B cell (primary cell): ENCODE data around the gene MAPRE2. TPM values are rescaled to one million over a fixed set of nuclear protein-coding genes. Genes with fewer than 3 reads are reported as not detected.
A peak's percentile ranks its signal among the peaks of the same experiment; 100 is the strongest.

Source experiments
- ATAC-seq: fragments of 200-7000 bp; cut with Tn5 transposase; one replicate; pipeline ENCODE4 v1.10.0; 2021; ENCODE audit warnings: low read depth, mild to moderate bottlenecking, moderate number of reproducible peaks, moderate library complexity
- CTCF ChIA-PET: fragments of 350-600 bp; sonication (Branson Sonifier 250); formaldehyde crosslinking; loops from one replicate; lab custom pipeline; 2021; ENCODE audit warnings: antibody characterized with exemption, inconsistent platforms; lab: Charles Lee
- POLR2A ChIA-PET: fragments of 350-600 bp; sonication (Branson Sonifier 250); formaldehyde crosslinking; loops from one replicate; lab custom pipeline; 2021; ENCODE audit warnings: antibody characterized with exemption; lab: Charles Lee
- DNase-seq: peaks from one replicate; pipeline ENCODE4 v3.0.0; 2013
- H2AFZ ChIP-seq: 2 replicates; pipeline ENCODE4 v1.6.1; 2012; ENCODE audit warnings: mild to moderate bottlenecking, low read depth, low read length; ENCODE audit not compliant: insufficient read depth, poor library complexity, severe bottlenecking
- H3K27ac ChIP-seq, 2 donors: 1 replicate in 1 of 2; 2 replicates in 1 of 2; pipeline ENCODE4 v1.5.1; 2012 to 2013; ENCODE audit warnings: low read length in 2 of 2, mild to moderate bottlenecking in 2 of 2, moderate library complexity in 1 of 2
- H3K27me3 ChIP-seq, 4 experiments: fragments of 200-600 bp in 1 of 4; sonication (generic) in 1 of 4; replicated peaks in 1 of 4; 1 replicate in 2 of 4; 2 replicates in 2 of 4; pipeline versions ENCODE4 v1.6.1 to v1.7.0; 2013 to 2016; ENCODE audit warnings: low read length in 3 of 4, mild to moderate bottlenecking in 2 of 4, mixed read lengths in 1 of 4, moderate library complexity in 1 of 4; ENCODE audit not compliant: insufficient read depth in 4 of 4, control insufficient read depth in 3 of 4; ENCODE audit errors: control extremely low read depth in 1 of 4
- H3K36me3 ChIP-seq, 2 experiments: replicated peaks in 1 of 2; 1 replicate in 1 of 2; 2 replicates in 1 of 2; pipeline versions ENCODE4 v1.6.1 to v1.7.1; 2013; ENCODE audit warnings: low read length in 1 of 2; ENCODE audit not compliant: insufficient read depth in 2 of 2, control insufficient read depth in 1 of 2; ENCODE audit errors: control extremely low read depth in 1 of 2, extremely low read depth in 1 of 2
- H3K4me1 ChIP-seq, 2 donors: fragments of 200-600 bp in 1 of 2; sonication (generic) in 1 of 2; 1 replicate in 1 of 2; 2 replicates in 1 of 2; pipeline versions ENCODE4 v1.5.1 to v1.6.1; 2013 to 2017; ENCODE audit warnings: low read length in 2 of 2; ENCODE audit not compliant: control insufficient read depth in 2 of 2, insufficient read depth in 2 of 2
- H3K4me2 ChIP-seq: replicated peaks from 2 replicates; pipeline ENCODE3; 2012; ENCODE audit warnings: mild to moderate bottlenecking, low read depth, low read length; ENCODE audit not compliant: poor library complexity, severe bottlenecking
- H3K4me3 ChIP-seq, 5 experiments: fragments of 200-600 bp in 1 of 5; sonication (generic) in 1 of 5; 1 replicate in 3 of 5; 2 replicates in 2 of 5; pipeline versions ENCODE4 v1.5.1 to v1.7.0; 2011 to 2016; ENCODE audit warnings: low read length in 4 of 5, mild to moderate bottlenecking in 4 of 5, low read depth in 2 of 5, control low read depth in 1 of 5, moderate library complexity in 1 of 5; ENCODE audit not compliant: insufficient read depth in 1 of 5; ENCODE audit errors: control extremely low read depth in 1 of 5, extremely low read depth in 1 of 5
- H3K79me2 ChIP-seq: fragments of 200-600 bp; sonication (generic); one replicate; pipeline ENCODE4 v1.6.0; 2016; ENCODE audit warnings: low read length; ENCODE audit not compliant: control insufficient read depth, insufficient read depth
- H3K9ac ChIP-seq: fragments of 200-600 bp; sonication (generic); 2 replicates; pipeline ENCODE4 v1.6.1; 2017; ENCODE audit warnings: mild to moderate bottlenecking, low read length, moderate library complexity
- H3K9me3 ChIP-seq, 3 donors: one replicate each; pipeline versions ENCODE4 v1.6.1 to v1.7.1; 2013; ENCODE audit warnings: low read length in 2 of 3; ENCODE audit not compliant: control insufficient read depth in 2 of 3, insufficient read depth in 1 of 3; ENCODE audit errors: control extremely low read depth in 1 of 3
- H4K20me1 ChIP-seq: 2 replicates; pipeline ENCODE4 v1.6.0; 2012; ENCODE audit warnings: mild to moderate bottlenecking, low read length; ENCODE audit not compliant: insufficient read depth, control insufficient read depth, poor library complexity, severe bottlenecking
- H3K27ac Mint-ChIP-seq: one replicate; pipeline ENCODE4 v1.8.0; 2021; ENCODE audit warnings: mixed read lengths
- H3K27me3 Mint-ChIP-seq: one replicate; pipeline ENCODE4 v1.8.0; 2021; ENCODE audit warnings: mixed read lengths
- H3K4me1 Mint-ChIP-seq: one replicate; pipeline ENCODE4 v1.8.0; 2021; ENCODE audit warnings: mixed read lengths
- H3K4me3 Mint-ChIP-seq: one replicate; pipeline ENCODE4 v1.8.0; 2021; ENCODE audit warnings: mixed read lengths
- H3K9me3 Mint-ChIP-seq: one replicate; pipeline ENCODE4 v1.8.0; 2022; ENCODE audit warnings: mixed read lengths; ENCODE audit not compliant: insufficient read depth
- CTCF ChIP-seq: fragments of 200-600 bp; IDR thresholded peaks from one replicate; pipeline ENCODE4 v1.8.0; 2022; ENCODE audit warnings: antibody characterized with exemption, mild to moderate bottlenecking
- EZH2 ChIP-seq: IDR thresholded peaks from 2 replicates; pipeline ENCODE4 v1.6.1; 2012; ENCODE audit warnings: borderline replicate concordance, low read depth, mild to moderate bottlenecking, moderate library complexity, low read length; ENCODE audit not compliant: insufficient read depth, poor library complexity, severe bottlenecking
- WGBS: methylation state at CpG from one replicate; pipeline ENCODE4 v1.1.5; 2013; ENCODE audit warnings: missing lambda C conversion rate; ENCODE audit not compliant: insufficient coverage; 5-methylcytosine and 5-hydroxymethylcytosine counted together
- intact Hi-C: fragments of 100-400 bp; cut with micrococcal nuclease; formaldehyde crosslinking; loops from one replicate; pipeline ENCODE4 v1.10.0; 2022
- polyA plus RNA-seq: library from polyadenylated mRNA; depleted of rRNA; stranded (reverse); fragments of >200 nt; gene quantifications from 2 replicates; pipeline ENCODE4 v1.2.3, GENCODE V29; 2012
- total RNA-seq, 2 donors: library from RNA; stranded (reverse); fragments of 120-200 nt in 1 of 2; gene quantifications; 1 replicate in 1 of 2; 2 replicates in 1 of 2; pipeline versions ENCODE4 v1.2.3 to v1.2.4, GENCODE V29; 2013 to 2022

Gene MAPRE2
- total and polyA plus RNA-seq, 2 donors (not counting 1 experiment from before 2014, with no cell fraction given) = 36.7 to 63.3 TPM

GRCh38 chr18:35040638-35040987 lies 600 bp upstream of the MAPRE2 start:
- ATAC-seq (no peak), DNase-seq (no peak)
- Mint-ChIP-seq H3K4me3 (peak overlapping the region; percentile 95), H3K4me1 (peaks cover 83% of the 10 kb centered on the region), H3K27ac (peak overlapping the region; percentile 96), H3K9me3 (no peaks in the 10 kb centered on the region), H3K27me3 (no peaks in the 10 kb centered on the region)
- CTCF ChIA-PET = interaction anchor here (0.6 to 7.0 kb wide), 14 partner anchors 10 to 576 kb away, joined by 3 to 130 read pairs (median 4); partner anchors contain the start of gene INO80C
- intact Hi-C loops = loop anchor here (2.0 to 5.0 kb wide), 6 partner anchors 14 to 552 kb away; partner anchors contain the start of genes INO80C and ZNF397
- Histone ChIP-seq H3K9me3 (no peaks in the 10 kb centered on the region), H3K4me2 (peak overlapping the region; percentile 86), H2AFZ (no peak overlapping the region), H3K9ac (peak overlapping the region; percentile 40), H3K27ac (peak overlapping the region; percentile 95 to 96), H3K27me3 (no peaks in the 10 kb centered on the region), H3K79me2 (peaks cover 44% of the 10 kb centered on the region), H3K4me1 (peaks cover 70 to 71% of the 10 kb centered on the region in 2 donors), H3K36me3 (no peaks in the 10 kb centered on the region), H4K20me1 (peaks cover 8% of the 10 kb centered on the region), H3K4me3 (peak overlapping the region; percentile 32 to 99 (median 43))
- POLR2A ChIA-PET = interaction anchor here (1.5 to 2.6 kb wide), 3 partner anchors 9 to 304 kb away, joined by 6 to 18 read pairs (median 7); partner anchors contain the start of gene ZNF24
- no peak for TF ChIP-seq CTCF
- TF ChIP-seq EZH2 = no peak

- Histone ChIP-seq H3K9ac (peak overlapping the region; percentile 93), H2AFZ (peak overlapping the region; percentile 36), H4K20me1 (peaks cover 8% of the 10 kb centered on the region), H3K9me3 (no peaks in the 10 kb centered on the region), H3K4me2 (peak overlapping the region; percentile 86), H3K4me3 (peak overlapping the region; percentile 93 to 99 (median 97)), H3K36me3 (no peaks in the 10 kb centered on the region), H3K4me1 (peaks cover 80 to 84% of the 10 kb centered on the region in 2 donors), H3K79me2 (peaks cover 57% of the 10 kb centered on the region), H3K27me3 (no peaks in the 10 kb centered on the region), H3K27ac (peak overlapping the region; percentile 95 to 96)
- H3K4me1 Mint-ChIP-seq = peaks cover 87% of the 10 kb centered on the region
- H3K27ac Mint-ChIP-seq = peak overlapping the region; percentile 96
- peak overlapping the region; percentile 95 for H3K4me3 Mint-ChIP-seq
- CTCF ChIA-PET = interaction anchor here (1.0 to 7.0 kb wide), 11 partner anchors 8 to 313 kb away, joined by 3 to 130 read pairs (median 7); no protein-coding TSS in a partner anchor
- ATAC-seq (no peak), DNase-seq (peak; percentile 39)
- intact Hi-C loops = loop anchor here (1.0 to 5.0 kb wide), 12 partner anchors 8 to 930 kb away; partner anchors contain the start of genes INO80C, RMP24, ZNF24 and ZNF397
- H3K27me3 Mint-ChIP-seq = no peaks in the 10 kb centered on the region
- no peak for TF ChIP-seq EZH2
- no peak for TF ChIP-seq CTCF
- WGBS = 0% methylated on average over 4 of the region's 11 CpGs
- H3K9me3 Mint-ChIP-seq = no peaks in the 10 kb centered on the region
- POLR2A ChIA-PET = interaction anchor here (1.5 to 2.6 kb wide), 3 partner anchors 8 to 302 kb away, joined by 6 to 18 read pairs (median 7); partner anchors contain the start of gene ZNF24
These were observed 688 bp downstream of the MAPRE2 start for GRCh38 chr18:35041815-35042387.
